HPDE6-E6E7 (cell line): Measurements from ENCODE around the gene BACH2.
A peak's percentile ranks its signal among the peaks of the same experiment; 100 is the strongest.

Experiments used
- DNase-seq: peaks from one replicate; pipeline ENCODE4 v3.0.0; 2011; ENCODE audit warnings: missing footprints; ENCODE audit errors: extremely low spot score

BACH2 gene

DNA sequence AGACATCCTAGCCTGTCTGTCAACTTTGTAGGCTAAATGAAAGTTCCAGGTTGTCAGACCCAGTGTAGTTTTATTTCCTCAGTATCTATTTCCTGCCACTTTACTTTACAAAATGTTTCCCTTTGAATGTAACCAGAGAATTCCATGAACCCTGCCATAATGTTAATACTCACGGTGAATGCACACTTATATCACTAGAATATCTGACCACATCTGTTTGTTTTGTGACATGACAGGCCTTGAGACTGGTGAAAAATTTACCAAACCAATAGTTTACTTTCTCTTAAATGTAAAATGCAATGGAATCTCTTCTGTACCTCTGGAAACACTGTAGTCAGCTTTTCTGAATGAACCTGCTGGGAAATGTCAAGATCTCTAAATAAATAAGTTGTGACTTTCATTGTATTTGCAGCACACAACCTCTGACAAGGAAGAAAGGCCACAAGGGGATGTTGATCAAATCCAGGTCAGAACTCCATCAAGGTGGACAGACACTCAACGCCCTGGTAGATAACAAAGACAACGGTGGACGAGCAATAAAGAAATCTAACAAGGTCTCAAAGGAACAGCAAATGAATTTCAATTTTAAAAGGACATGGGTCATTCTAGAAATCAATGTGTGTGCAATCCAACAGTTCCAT is 59.2 kb downstream of the BACH2 start:
- no peak for DNase-seq

DNA sequence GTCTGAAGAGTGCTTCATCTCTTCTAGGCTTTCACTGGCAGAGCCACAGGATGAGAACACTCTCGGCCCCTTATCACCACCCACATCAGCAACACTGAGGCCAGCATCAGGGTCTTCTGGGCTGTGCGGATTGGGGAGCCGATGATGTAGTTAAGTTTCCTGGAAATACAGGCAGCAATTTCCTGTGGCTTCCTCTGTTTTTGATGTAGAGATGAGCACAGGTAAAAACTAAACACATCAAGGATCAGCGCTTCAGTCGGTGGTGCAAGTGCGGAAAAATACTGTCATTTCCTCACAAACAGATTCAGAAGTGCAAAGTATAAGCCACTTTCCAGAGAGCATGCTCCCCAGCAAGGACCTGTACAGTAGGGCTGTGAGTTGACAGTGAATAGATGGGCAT is 62.6 kb downstream of the BACH2 start:
- no peak for DNase-seq

DNA sequence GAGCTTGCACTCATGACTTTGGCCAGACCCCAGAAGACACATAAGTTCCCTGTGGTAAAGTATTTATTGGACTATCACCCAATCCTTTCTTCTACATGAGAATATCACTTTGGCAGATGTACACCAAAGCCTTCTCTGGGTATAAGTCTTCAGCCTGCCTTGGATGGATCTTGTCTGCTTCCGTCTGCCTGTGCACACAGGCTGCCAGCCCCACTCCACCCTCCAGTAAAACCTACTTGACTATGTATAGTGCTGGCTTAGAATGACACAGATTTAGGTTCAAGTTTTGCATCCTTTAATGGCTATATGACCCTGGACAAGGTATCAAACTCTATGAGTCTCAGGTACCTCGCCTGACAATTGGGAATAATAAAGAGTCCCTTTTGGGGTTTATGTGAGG is 63.4 kb downstream of the BACH2 start:
- DNase-seq: no peak

DNA sequence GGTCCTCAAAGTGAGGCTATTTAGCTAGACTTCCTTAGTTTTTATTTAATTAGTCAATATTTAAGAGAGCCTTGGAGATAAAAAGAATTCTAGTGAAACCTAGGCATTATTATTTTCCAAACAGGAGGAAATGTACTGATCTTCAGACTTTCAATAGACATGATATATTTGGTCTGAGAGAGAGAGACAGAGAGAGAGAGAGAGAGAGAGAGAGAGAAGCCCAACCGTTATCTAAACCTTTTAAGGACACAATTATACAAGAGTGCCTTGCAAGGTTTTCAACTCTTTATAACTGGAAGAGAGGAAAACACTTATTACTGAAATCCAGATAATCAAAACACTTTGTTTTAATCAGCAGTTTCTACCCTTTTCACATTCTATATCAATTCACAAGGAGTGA is 64.8 kb downstream of the BACH2 start:
- no peak for DNase-seq

DNA sequence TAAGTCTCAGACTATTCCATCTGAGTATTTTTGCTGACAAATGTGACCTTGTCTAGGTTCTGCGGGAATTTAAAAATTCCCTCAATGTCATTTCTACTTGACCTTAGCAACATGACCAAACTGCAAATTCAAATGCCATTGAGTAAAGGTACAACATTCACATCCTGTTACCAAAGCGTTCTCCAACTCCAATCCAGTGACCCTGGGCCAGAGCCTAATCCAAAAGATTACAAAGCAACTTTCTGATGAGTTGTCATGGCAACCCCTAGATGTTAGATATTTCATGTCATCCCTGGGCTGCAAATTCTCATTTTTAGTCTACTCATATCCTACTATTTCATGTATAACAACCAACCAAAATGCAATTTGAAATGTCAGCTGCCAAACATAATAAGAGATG is 65.3 kb downstream of the BACH2 start:
- DNase-seq: no peak

DNA sequence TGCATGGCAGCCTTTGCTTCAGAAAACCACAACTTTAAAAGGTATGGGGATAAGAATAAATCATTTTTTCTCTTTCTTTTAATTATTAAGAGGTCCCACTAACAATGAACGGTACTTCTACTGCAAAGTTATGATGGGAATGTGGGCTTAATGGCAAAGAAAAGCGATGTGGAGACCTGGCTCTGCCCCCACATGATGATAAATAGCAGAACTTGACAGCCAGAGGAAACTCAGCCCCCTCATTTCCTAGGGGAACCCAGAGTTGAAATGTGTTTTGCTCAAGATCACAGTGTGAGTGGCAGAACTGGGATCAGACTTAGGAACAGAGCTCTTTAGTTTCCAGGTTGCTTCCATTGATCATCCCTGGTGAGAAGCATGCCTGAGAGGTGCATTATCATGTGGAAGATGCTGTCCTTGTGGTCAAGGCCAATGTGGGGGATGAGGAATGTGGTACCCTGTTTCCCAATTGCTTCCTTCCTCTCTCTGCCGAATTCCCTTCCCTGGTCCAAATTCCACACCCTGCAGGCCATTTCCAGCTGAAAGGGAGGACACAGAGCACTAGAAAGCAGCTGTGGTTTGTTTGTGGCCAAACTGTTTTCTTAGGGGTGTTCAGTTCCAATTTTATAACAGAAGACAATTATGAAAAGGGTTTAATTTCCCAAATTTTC is 66.0 kb downstream of the BACH2 start:
- DNase-seq: no peak

DNA sequence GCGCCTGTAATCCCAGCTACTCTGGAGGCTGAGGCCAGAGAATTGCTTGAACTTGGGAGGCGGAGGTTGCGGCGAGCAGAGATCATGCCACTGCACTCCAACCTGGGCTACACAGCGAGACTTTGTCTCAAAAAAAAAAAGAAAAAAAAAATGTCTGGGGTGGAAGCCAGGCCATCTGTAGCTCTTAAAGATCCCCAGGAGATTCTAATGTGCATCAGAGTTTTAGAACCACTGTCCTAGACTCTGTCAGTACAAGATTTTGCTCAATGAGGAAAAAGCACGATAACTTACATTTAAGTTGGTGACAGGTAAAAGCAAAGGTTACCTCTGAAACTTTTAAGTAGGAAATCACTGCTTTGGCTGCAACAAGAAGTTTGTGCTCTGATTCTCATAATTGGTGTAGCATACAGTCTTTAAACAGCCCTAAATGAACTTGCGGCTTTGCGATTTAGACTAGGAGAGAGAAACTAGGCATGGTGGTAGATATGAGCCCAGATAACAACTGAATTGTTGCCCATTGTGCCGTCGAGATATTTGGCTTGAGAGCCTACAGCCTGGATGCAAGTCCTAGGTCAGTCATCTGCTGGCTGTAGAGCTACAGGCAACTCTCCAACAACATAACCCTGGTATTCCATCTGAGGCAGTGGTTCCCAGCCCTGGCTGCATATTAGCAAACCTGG is 67.2 kb downstream of the BACH2 start:
- DNase-seq: no peak

DNA sequence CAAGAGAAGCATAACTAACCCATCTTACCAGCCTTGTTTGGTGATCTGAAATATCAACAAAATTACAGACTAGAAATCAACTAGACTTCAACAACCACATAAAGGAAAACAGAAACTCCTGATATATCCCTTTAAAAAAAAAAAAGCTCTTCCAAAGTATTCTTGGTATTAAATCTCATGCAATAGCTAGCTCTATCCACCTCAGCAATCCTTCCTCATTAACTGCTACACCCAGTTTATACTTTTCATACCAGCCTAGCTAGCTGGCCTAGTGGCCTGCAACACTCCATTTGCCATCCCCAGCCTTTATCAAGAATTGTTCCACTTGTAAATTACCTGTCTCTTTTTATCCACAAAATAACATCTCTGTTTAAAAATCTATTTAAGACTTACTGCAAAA is 69.0 kb downstream of the BACH2 start:
- DNase-seq: no peak

DNA sequence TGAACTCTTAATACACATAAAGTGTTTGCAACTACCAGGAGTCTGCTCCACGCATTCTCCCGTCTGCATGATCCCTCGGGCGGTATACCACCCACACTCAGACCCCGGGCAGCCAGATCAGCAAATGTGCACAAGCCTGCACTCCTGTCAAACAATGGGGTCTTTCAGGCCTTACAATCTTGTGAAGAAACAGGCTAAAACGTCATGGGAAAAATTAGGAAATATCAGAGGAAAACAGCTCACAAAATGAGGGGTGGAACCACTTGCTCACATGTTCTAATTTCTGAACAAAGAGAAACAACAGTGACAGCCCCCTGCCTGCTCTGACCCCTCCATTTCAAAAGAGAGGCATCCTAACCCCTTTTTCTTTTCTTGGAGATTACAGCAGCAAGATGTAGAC is 69.4 kb downstream of the BACH2 start:
- no peak for DNase-seq

DNA sequence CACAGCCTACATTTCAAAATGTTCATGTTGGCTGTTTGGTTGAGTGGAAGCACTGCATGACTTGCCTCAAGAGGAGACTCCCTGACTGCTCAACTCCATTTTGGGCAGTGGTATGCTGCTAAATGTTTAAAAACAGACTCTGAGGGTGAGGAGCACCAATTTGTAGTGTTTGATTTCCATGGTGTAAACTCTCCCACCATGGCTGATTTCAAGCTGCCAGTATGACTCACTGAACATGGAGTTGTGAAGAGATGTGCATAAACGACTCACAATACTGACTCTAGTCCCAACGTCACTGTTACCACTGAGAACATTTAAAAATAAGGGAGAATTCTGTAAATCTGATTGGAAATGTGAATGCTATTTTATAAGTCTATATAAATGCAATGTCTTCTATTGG is 70.4 kb downstream of the BACH2 start:
- DNase-seq: no peak

DNA sequence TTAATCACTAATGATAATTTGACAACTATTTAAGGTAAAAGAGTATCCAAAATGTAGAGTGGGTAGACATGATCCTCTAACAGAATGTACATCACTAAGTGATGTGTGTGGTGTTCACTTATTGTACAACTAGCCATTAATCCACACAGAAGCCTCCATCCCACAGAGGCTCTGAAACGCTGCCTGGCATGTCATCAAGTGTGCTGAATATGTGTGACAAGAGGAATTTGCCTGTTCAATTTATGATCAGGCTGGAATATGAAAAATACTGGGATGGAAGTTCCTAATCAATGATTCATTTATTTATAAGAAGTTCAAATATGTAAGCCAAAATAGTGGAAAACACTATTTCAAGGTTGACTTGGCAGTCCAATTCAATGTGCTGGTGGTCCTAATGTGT is 72.4 kb downstream of the BACH2 start:
- DNase-seq: no peak

DNA sequence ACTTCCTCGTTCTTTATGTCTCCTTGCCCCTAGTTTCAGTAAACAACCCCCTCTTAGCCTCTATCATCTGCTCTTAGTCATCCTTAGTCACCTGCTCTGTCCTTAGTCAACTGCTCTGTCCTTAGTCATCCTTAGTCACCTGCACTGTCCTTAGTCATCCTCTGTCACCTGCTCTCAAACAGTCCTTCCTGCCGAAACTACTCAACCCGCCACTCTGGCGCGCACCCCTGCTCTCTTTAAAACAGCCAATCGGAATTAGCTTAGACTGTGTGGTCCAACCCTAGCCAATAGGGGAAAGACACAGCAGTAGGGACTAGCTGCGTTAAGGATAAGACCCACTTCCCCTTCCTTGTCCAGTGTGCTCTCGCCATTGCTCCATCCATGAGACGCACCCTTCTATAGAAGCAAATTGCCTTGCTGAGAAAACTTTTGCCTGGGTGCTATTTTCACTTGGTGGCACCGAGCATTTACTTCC is 73.9 kb downstream of the BACH2 start:
- peak; percentile 44 for DNase-seq

DNA sequence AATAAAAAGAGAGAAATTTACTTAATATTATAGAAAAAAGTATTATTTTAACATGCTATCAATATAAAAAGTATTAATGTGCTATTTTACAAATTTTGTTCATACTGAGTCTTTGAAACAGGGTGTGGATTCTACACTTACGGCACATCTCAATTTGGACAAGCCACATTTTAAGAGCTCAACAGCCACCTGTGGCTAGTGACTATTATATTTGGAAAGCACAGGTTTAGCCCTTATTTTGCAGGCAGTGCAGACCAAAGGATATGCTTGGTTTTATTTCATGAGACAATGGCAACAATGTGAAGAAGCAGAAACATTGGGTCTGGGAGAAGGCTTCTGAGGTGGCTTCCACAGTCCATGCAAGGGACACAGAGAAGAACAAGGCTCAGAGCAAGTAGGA is 74.6 kb downstream of the BACH2 start:
- no peak for DNase-seq

DNA sequence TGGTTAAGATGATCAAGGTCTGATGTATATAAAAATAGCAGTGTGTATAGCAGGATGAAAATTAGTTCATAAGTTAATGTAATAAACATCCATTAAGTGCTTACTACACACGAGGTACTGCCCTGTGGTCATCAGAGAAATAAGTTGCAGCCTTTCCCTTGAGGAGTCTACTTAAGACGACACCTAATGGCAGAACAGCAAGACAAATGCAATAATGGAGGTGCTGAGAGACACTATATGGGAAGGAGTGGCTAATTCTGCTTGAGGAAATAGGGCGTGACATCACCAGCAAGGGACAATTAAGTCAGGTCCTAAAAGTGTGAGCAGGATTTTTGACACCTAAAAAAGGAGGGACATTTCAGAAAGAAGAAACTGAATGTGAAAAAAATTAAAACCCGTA is 75.2 kb downstream of the BACH2 start:
- DNase-seq: no peak

DNA sequence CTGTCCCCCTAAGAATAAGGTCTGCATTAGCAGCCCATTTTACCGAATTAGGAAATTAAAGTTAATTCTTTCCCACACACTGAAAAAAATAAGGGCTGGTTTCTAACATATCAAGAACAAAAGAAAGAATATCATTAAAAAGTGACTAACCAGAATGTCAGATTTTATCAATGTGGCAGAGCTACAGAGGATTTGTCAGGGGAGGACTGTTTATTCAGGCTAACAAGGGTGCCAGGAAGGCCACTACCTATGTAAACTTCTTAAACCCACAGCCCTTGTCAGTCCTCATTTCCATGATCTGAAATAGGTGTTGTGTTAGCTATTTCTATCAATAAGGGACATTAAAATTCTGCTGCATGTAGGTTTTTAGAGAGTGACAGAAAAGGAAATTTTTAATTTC is 76.4 kb downstream of the BACH2 start:
- DNase-seq: no peak

DNA sequence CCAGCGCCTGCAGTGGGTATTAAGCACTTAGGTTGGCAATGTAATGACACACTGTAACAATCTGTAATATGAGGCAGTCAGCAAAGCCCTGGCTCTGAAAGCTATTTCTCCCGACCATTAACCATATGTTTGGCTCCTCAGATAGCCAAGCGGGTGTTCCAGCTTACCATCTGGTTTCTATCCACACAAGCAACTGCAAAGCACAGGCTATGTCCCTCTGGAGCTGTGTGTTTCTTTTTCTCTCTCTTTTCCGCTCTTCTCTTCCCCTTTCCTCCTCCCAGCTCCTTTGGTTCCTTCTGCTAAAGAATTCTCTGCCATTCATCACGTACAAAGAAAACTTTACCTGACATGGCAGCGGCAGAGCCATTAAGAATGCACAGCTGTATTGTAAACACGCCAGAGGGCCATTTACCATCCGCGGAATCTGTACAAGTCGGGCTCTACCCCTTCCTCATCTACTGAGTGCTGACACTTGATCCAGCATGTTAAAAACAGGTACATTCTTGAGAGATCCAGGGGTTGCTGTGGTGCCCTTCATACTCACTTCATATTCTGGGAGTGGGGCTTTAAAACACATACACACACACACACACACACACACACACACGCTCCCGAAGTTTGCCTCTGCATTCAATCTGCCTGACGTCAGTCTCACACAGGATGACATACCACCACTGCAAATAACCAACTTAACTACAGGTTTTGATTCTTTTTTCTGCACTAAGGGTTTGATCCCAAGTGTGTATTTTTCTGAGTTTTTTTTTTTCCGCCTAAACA is 77.2 kb downstream of the BACH2 start:
- no peak for DNase-seq

DNA sequence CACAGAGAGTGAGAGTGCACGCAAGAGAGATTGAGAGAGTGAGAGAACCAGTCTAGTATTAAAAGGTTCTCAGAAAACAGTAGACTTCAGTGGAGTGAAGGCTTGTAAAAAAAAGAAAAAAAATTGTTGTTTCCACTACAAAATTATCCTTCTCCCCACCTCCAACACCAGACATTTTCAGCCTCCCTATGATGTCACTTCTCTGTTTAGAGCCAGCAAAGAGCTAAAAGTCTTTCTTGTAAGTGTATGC is 77.8 kb downstream of the BACH2 start:
- DNase-seq: no peak

DNA sequence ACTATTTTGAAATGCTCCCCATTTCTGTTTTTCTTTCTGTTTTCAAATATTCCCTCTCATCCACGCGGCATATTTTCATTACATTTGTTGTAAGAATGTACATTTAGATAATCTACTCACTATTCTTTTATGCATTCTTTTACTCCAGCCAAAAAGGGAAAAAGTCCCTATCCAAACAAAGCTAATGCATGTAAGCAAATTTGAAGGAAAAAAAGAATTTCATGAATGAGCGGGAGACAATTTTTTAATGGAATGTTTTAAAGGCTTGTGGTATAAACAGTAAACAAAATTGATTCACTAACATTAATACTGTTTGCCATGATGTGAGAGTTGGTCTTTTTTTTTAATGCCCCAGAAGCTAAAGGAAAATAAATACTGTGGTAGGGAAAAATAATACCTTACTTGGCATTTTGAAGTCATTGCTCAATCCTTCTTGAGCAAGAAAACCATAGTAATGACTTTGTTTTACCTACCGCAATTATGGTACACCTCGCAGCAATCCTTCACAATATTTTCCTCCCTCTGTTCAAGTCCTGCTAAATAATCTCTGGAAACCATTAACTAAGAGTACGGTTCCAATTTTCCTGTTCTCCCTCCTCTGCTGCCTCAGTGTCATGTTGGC is 79.0 kb downstream of the BACH2 start:
- DNase-seq: no peak

DNA sequence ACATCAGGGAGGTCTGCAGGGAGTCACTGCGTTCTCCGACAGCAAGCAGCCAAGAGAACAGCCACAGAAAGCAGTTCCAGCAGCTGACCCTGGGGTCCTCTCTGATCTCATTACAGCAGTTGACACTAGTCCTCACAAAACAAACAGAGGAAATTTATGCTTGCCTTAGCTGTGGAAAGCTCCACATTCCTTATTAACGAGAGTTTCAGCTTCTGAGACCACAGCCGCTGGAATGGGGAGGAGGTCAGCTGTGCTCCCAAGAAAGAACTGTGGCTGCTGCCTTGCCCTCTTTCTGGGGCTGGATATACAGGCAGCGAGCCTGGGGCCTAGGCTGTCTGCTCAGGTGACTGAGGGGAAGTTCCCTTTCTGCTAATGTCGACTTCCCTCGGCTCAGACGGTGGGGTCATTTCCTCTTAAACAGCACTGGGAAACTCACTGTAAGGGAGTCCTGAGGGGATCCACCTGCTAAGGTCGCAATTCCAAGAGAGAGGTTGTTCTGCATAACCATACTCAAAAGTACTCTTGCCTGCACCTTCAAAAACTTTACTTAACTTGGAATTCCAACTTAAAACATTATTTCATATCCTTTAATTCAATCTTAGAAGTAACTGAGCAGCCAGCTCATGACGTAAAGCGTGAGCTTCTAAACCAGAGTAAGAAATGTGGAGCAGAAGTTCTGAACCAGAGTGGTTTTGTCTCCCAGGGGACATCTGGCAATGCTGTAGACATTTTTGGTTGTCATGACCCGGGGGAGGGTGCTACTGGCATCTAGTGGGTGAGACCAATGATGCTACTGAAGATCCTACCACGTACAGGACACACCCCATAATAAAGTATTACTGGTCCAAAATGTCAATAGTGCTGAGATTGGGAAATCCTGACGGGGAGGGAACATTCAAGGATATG is 80.3 kb downstream of the BACH2 start:
- no peak for DNase-seq

DNA sequence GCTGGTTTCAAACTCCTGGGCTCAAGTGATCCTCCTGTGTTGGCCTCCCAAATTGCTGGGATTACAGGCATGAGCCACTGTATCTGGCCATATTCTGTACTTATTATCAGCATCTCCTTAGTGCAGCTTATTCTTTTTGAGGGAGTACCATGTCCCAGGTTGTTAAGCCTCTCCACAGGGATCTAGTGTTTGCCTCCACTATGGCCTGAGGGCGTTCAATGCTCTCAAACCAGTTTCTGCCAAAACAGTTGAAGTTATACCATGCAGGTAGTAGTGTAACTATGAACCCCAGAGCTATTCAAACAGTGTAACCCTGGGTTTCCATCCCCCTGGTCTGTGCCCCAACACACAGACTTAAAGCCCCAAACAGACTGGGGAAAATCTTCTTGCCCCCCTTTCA is 81.7 kb downstream of the BACH2 start:
- no peak for DNase-seq

DNA sequence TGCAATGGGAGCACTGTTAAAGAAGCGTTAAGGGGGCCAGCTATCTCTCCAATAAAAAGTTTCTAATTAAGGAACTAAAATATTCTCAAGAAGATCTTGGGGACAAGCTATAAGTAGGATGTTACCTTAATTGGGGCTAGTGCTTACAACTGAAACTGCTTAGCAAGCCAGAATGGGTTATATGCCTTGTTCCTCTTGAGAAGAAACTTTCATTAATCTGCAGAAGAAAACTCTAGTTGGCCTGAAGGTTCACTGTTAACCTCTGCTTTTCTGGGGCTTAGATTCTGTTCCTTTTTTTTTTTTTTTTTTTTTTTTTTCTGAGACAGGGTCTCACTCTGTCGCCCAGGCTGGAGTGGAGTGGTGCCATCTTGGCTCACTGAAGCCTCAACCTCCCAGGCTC is 82.2 kb downstream of the BACH2 start:
- no peak for DNase-seq
